Limb (tissue), 2 donors: ENCODE results near the gene C1QL4.

Experiments used
- DNase-seq, 2 donors: peaks; one replicate each; pipeline ENCODE4 v3.0.0-alpha.2; 2016; ENCODE audit errors: extremely low spot score in 2 of 2

Gene C1QL4

GRCh38 chr12:49347311-49348193 lies 10.6 kb upstream of the C1QL4 start:
- DNase-seq = peak in 1 of 2 donors; percentile 89

GRCh38 chr12:49346659-49347310 lies 9.8 kb upstream of the C1QL4 start, which contains the start of gene DNAJC22:
TSS of gene DNAJC22 (plus strand) at chr12:49346888. CDS start at chr12:49348873, 1,985 bp downstream.
- peak in 1 of 2 donors; percentile 52 for DNase-seq

DNA sequence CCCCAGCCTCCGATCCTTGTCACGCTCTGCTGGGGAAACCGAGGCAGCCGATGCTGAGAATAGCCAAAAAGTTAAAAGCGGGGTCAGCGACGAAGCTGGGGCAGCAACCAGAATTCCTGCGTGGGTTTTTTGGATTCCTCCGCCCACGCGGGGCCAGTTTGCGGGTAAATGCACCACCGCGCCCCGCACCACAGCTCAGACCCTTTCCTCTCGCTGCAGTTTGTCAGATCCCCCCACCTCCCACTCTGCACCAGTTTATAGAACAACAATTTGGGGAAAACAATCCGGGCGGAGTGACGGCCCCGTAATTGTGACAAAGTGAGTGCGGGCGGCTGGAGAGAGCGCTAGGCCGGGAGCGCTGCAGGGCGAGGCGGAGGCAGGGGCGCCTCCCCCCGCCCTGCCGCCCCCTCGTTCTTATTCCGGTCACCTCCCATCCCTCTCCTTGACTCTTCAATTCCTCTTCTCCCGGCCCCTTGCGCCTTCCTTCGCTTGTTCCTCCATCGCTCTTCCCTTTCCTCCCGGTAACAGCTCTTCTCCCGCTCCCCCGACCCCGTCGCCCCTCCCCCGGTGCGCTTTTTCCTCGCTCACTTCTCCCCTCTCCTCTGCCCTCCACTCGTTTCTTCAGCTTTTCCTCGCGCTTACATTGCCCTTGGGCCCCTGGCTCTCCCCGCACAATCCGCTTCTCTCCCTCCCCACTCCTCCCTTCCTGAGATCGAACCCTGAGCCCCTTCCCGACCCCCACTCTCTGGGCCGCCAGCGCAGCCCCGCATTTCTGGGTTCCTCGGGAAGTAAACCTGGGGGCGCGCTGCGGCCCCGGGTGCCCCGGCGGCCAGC lies 9.1 kb upstream of the C1QL4 start:
- peak in 1 of 2 donors; percentile 45 for DNase-seq

DNA sequence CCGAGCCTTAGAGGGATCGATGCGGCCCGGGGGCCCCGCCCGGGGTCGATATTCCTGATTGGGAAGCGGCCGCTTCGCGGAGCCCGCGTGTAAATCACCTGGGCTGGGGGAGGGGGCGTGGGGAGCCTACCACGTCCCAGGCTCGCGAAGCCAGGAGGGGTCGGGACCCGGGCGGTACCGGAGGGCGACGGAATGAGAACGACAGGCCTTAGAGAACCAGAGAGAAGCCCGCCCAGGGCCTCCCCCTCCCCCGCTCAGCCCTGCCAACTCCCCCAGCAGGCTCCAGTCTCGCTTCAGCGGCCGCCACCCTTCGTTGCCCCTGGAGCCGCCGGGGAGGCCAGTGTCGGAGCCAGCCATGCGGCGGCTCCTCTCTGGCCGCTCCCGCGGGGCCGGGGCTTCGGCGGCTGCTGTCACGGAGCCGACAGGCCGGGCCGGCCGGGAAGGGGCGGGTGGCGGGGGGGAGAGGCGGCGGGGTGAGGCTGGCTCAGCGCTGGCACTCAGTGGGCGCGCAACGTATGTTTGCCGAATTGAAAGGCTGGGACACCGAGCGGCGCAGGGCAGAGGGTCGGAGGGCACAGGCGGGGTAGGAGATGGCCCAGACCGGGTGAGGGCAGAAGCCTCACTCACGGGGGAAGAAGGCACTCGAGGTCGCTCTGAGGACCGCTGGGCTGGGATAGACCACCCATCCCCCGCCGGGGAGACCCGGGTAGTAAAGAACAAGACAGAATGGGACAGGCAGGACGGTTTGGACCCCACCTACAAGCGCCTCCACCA lies 8.2 kb upstream of the C1QL4 start:
- peak in 1 of 2 donors; percentile 69 for DNase-seq

GRCh38 chr12:49344486-49345050 lies 7.6 kb upstream of the C1QL4 start:
- no peak for DNase-seq

GRCh38 chr12:49342914-49343731 lies 6.1 kb upstream of the C1QL4 start:
- peak in 1 of 2 donors; percentile 67 for DNase-seq

GRCh38 chr12:49342066-49342913 lies 5.3 kb upstream of the C1QL4 start:
- peak; percentile 58 to 86 for DNase-seq

- DNase-seq = no peak
Measured at GRCh38 chr12:49341777-49342065, 4.7 kb upstream of the C1QL4 start.

DNA sequence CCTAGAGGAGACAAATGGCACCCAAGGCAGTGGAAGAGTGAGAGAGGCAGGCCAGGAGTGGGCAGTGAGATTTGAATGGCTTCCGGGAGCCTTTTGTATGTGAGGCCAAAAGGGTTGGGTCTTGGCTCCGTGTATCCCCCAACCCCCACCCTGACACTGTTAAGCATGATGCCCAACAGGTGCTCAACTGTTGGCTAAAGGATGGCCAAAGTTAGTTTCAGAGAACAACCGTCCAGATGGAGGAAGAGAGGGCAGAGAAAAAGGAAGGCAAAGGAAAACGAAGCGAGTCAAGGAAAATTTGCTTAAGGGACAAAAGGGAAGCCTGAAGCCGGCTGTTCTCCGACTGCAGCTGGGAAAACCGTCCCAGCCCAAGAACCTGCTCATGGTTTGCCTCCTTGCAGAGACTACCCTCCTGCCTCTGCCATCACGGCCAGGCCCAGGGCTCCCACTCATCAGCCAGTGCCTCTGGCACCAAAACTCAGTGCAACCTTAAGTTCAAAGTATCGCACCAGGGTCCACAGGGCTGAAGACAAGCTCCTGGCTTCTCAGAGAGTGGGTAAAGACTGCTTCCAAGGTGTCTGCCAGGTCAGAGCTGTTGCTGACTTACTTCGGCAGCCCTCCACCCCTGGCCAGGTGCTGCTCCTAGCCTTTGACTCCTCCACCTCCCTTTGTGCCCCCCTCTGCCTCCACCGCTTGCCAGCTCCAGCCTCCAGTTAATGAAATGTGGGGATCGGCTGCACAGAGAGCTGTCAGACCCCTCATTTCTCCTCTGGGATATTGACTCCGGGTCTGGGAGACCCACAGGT lies 4.2 kb upstream of the C1QL4 start:
- DNase-seq = no peak

- DNase-seq = no peak
Measured at GRCh38 chr12:49340095-49340870, 3.3 kb upstream of the C1QL4 start.

- peak in 1 of 2 donors; percentile 41 for DNase-seq
Measured at GRCh38 chr12:49339464-49339861, 2.5 kb upstream of the C1QL4 start.

- no peak for DNase-seq
Measured at GRCh38 chr12:49338830-49339463, 2.0 kb upstream of the C1QL4 start.

DNA sequence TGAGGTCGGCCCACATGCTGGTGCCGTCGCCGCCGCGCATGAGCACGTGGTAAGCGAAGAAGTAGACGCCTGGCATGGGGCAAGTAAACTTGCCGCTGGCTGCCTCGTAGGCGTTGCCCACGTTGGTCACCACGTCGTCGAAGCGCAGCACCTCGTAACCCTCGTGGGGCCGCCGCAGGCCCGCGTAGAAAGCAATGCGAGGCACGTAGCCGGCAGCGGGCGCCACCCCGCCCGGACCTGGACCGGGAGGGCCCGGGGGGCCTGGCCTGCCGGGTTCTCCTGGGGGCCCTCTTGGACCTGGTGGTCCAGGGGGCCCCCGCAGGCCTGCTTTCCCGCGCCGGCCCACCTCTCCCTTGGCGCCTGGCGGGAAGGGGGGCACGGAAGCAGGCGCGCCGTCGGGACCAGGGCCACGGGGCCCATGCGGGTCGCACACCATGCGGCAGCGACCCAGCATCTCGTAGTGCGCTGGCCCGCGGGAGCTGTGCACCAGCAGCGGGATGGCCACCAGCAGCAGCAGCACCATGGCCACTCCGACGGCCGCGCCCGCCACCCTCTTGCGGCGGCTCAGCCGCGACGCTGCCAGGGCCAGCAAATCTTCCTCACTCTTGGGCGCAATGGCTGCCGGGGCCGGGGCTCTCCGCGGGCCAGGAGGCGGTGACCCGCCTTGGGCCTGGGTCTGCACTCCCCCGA lies 888 bp downstream of the C1QL4 start:
- DNase-seq = no peak

- peak in 1 of 2 donors; percentile 39 for DNase-seq
Measured at GRCh38 chr12:49335118-49335954, 1.7 kb downstream of the C1QL4 start.

DNA sequence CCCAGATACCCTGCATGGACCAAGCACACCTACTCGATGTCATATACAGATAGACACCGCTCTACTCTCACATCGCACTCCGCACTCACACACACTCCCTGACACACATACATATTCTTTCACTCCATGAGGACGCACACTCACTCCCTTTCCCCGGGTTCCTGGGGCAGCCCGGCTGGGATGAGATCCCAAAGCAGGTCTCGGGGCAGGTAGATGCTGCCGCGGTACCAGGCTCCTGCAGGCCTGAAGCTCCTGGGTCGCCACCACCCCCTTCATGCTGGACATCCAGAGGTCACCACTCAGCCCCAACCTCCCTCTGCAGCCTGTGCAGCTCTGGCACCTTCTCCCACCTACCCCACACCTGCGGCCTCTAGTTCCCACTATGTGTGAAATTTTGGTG lies 2.3 kb downstream of the C1QL4 start:
- DNase-seq = no peak
